NCI-H1694 treated with DMSO at 0.1 percent for 48 hours (cell line): Measurements from ENCODE around the gene CAPN2.

Experiments used
- DNase-seq: peaks from one replicate; lab custom pipeline; 2025; lab: John Stamatoyannopoulos, UW

CAPN2 gene

GRCh38 chr1:223702735-223703667 is 9.3 kb upstream of the CAPN2 start:
- no peak for DNase-seq

- no peak for DNase-seq
Observed at GRCh38 chr1:223703668-223704013, 8.7 kb upstream of the CAPN2 start.

GRCh38 chr1:223704921-223705878 is 7.1 kb upstream of the CAPN2 start:
- no peak for DNase-seq

- DNase-seq = peak; percentile 41
Observed at GRCh38 chr1:223706077-223706973, 6.0 kb upstream of the CAPN2 start.

DNA sequence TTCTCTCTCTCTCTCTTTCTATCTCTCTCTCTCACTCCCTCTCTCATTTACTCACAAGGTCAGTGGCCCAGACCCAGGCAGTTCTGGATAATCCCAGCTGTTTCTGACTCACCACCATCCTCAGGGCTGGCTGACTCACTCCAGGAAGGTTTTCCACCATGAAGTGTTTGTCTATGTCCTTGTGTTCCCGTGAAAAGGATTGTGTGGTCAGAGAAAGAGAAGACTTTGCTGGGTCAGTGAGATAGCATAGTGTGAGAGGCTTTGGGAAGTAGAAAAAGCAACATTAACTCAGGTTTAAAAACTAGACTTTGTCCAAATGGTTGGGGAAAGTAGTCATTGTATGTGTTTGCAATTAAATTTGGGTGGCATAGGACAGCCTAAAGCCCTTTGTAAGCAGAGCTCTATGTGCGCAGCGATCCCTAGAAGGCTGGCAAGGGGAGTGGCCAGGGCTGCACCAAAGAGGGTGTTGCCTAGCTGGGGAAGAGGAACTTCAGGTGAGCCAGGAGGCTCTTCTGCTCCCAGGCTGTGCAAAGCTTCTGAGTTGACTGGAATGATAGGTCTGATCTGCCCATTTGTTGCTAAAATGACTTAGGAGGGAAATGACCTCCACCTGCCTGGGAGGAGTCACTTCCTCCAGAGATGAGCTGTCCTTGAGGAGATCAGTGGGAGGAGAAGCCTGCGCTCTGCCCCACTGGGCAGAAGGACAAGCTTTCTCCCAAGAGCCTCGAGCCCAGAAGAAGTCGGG is 4.9 kb upstream of the CAPN2 start:
- DNase-seq = no peak

- DNase-seq = no peak
Observed at GRCh38 chr1:223708001-223708359, 4.4 kb upstream of the CAPN2 start.

DNA sequence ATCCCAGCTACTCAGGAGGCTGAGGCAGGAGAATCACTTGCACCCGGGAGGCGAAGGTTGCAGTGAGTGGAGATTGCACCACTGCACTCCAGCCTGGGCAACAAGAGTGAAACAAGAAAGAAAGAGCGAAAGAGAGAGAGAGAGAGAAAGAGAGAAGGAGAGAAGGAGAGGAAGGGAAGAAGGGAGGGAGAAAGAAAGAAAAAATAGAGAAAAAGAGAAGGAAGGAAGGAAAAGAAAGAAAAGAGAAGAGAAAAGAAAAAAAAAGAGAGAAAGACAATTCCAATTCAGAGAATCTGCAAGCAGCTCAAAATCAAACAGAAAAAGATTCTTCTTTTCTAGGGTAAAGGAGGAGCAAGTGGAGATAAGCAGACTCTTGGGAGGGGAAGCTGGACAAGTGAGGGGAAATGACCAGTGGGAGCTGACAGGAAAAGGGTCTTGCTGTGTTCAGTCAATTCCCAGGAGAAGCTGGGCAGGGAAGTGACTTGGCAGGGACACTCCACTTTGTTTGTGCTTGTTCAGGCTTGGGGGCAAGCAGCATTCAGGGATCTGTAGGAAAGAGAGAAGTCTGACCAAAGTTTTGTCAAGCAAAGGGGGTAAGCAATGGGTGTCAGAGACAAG is 3.6 kb upstream of the CAPN2 start:
- DNase-seq = no peak

- DNase-seq = no peak
Observed at GRCh38 chr1:223709598-223709997, 2.7 kb upstream of the CAPN2 start.

DNA sequence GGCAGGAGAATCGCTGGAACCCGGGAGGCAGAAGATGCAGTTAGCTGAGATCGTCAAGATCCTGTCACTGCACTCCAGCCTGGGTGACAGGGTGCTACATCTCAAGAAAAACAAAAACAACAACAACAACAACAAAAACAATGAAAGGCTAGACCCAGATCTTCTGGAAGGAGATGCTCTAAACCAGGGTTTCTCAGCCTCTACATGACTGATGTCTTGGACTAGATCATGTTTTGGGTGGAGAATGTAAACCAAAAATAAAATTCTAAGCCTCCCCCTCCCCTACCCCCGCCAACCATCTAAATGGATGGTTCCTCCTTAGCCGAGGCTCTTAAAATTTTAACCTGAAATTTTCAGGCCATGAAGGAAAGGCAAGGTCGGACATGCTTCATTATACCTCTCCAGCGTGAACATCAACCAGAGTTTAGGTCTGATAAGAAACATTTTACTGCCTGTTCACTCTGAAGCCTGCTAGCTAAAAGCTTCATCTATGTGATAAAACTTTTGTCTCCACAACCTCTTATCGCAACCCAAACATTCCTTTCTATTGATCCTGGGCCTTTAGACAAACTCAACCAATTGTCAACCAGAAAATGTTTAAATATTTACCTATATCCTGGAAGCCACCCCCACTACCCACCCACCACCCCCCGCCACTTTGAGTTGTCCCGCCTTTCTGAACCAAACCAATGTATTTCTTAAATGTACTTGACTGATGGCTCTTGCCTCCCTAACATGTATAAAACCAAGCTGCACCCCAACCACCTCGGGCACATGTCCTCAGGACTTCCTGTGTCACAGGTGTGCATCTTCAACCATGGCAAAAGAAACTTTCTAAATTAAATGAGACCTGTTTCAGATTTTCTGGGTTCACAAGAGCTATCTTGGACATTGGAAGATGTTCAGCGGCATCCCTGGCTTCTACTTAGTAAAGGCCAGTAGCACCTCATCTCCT is 1.9 kb upstream of the CAPN2 start:
- DNase-seq = no peak

- peak; percentile 24 for DNase-seq
Observed at GRCh38 chr1:223711173-223711572, 1.2 kb upstream of the CAPN2 start.

GRCh38 chr1:223711747-223712193 is 569 bp upstream of the CAPN2 start:
- no peak for DNase-seq

- no peak for DNase-seq
Observed at GRCh38 chr1:223712850-223713474, 623 bp downstream of the CAPN2 start.

GRCh38 chr1:223713546-223714420 is 1.4 kb downstream of the CAPN2 start:
- DNase-seq = no peak

DNA sequence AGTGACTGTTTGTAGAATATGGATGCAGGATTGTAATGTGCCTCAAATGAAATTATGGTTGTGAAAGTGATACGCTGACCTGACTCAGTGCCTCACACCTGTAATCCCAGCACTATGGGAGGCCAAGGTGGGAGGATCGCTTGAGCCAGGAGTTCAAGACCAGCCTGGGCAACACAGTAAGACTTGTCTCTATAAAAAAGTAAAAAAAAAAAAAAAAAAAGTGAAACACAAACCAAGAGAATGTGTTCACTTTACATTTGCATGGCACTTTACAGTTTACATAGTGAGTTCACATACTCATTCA is 2.0 kb downstream of the CAPN2 start:
- no peak for DNase-seq

GRCh38 chr1:223714849-223715603 is 2.7 kb downstream of the CAPN2 start:
- no peak for DNase-seq

GRCh38 chr1:223715604-223716172 is 3.3 kb downstream of the CAPN2 start:
- DNase-seq = no peak

DNA sequence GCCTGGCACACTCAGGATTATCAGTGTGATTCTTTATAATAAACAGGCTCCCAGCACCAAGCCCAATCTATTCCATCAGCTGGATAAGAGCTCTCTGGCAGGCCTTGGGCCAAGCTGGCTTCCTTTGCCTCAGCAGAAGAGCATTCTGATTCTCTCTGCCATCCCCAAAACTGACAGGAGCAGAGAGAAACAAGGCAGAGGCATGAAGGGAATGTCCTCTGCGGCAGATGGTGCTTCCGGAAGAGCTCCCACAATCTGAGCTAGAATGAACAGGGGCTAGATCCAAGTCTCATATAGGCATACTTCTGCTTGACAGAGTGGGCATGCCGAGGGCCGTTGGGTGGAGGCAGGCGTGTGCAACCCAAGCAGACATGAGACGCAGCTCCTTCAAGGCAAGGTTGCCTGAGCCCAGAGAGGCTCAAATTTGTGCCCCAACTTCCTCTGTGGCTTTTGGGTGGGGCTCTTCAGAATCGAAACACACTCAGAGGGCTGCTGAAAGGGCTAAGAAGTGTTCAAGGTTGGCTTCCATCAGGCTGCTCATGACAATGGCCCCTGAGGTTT is 4.0 kb downstream of the CAPN2 start:
- peak; percentile 64 for DNase-seq
